ENCODE measurements around the gene ACVR2B.

DNA sequence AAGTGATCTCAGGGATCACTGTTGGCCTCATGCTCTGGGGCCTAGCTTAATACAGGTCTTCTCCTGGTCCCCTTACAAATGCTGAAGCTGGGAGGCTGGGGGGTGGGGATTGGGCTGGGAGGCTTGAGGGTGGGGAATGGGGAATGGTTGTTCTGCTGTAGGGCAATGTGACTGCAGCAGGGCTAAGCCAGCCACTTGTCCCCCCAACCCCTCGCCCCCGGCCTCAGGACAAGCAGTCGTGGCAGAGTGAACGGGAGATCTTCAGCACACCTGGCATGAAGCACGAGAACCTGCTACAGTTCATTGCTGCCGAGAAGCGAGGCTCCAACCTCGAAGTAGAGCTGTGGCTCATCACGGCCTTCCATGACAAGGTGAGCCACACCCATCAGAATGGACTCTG is 25.2 kb downstream of the ACVR2B start:
- TF ChIP-seq, protein P1, sequence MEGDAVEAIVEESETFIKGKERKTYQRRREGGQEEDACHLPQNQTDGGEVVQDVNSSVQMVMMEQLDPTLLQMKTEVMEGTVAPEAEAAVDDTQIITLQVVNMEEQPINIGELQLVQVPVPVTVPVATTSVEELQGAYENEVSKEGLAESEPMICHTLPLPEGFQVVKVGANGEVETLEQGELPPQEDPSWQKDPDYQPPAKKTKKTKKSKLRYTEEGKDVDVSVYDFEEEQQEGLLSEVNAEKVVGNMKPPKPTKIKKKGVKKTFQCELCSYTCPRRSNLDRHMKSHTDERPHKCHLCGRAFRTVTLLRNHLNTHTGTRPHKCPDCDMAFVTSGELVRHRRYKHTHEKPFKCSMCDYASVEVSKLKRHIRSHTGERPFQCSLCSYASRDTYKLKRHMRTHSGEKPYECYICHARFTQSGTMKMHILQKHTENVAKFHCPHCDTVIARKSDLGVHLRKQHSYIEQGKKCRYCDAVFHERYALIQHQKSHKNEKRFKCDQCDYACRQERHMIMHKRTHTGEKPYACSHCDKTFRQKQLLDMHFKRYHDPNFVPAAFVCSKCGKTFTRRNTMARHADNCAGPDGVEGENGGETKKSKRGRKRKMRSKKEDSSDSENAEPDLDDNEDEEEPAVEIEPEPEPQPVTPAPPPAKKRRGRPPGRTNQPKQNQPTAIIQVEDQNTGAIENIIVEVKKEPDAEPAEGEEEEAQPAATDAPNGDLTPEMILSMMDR (IDR thresholded peaks at IDR 0.05), result no peak
- no peak for TF ChIP-seq POLR2AphosphoS5 (IDR thresholded peaks at IDR 0.05)
- TF ChIP-seq EP300 (IDR thresholded peaks at IDR 0.05), result no peak
- no peak for TF ChIP-seq POLR2A (IDR thresholded peaks at IDR 0.05)

Measured in stomach (tissue), 4 donors.